ENCODE results near the gene PACSIN2. TPM values are rescaled to one million over a fixed set of nuclear protein-coding genes. Genes with fewer than 3 reads are reported as not detected.

PACSIN2 gene
- total and polyA plus RNA-seq, 10 of the 15 experiments (the other 5 are each of a cell fraction or from before 2014, with no cell fraction given) = 0.93 to 78.7 (median 46.8) TPM

DNA sequence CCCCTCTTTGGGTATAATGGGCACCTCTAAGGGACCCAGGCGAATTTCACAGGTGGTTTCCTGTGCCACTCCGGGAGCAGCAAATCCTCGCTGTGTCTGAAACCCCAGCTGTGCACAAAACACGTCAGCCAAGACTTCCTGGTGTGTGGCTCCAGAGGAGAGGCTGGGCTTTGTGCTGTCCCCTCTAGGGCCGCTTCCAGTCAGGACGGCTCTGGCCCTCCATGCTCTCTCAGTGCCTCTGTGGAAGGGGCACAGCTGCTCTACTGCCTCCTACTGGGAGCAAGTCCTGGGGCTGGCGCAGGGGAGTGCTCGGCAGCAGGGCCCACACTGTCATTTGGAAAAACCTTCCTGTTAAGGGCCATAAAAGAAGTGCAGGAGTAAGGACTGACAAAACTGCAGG, 134.1 kb downstream of the PACSIN2 start:
- intact Hi-C loops (cut with micrococcal nuclease; ENCODE audit: unreplicated experiment) = no loop called here
- no peak overlapping the region for H3K4me2 ChIP-seq (ENCODE audit: control insufficient read depth, insufficient read depth)
- ChIA-PET RAD21 (ENCODE audit: unreplicated experiment) (no interaction called here), POLR2A (interaction anchor here (0.6 kb wide), 1 partner anchor 32 kb away, joined by 5 read pairs; no protein-coding TSS in a partner anchor), SMC1A (ENCODE audit: uncharacterized antibody, unreplicated experiment) (no interaction called here), CTCF (no interaction called here)
- H3K27ac ChIP-seq (ENCODE audit: control insufficient read depth, insufficient read depth) = no peak overlapping the region
- H3K4me1 ChIP-seq (ENCODE audit: control insufficient read depth, insufficient read depth, low read length) = no peaks in the 10 kb centered on the region
- FAIRE-seq (no peak), DNase-seq (ENCODE audit: low read depth, low spot score) (no peak), ATAC-seq (no peak)
- no peak overlapping the region for H2AFZ ChIP-seq (ENCODE audit: control insufficient read depth, low read depth, low read length)
- TF ChIP-seq FOS (IDR thresholded peaks at IDR 0.05; ENCODE audit: borderline replicate concordance, extremely low read depth, insufficient read length) (no peak), EGR1 (IDR thresholded peaks at IDR 0.05; ENCODE audit: borderline replicate concordance in 1 of 2, low read depth in 2 of 2, low read length in 2 of 2) (no peak), SREBF1 (IDR thresholded peaks at IDR 0.05; ENCODE audit: low read length) (no peak)
- TF ChIP-seq, protein P1, sequence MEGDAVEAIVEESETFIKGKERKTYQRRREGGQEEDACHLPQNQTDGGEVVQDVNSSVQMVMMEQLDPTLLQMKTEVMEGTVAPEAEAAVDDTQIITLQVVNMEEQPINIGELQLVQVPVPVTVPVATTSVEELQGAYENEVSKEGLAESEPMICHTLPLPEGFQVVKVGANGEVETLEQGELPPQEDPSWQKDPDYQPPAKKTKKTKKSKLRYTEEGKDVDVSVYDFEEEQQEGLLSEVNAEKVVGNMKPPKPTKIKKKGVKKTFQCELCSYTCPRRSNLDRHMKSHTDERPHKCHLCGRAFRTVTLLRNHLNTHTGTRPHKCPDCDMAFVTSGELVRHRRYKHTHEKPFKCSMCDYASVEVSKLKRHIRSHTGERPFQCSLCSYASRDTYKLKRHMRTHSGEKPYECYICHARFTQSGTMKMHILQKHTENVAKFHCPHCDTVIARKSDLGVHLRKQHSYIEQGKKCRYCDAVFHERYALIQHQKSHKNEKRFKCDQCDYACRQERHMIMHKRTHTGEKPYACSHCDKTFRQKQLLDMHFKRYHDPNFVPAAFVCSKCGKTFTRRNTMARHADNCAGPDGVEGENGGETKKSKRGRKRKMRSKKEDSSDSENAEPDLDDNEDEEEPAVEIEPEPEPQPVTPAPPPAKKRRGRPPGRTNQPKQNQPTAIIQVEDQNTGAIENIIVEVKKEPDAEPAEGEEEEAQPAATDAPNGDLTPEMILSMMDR (IDR thresholded peaks at IDR 0.05 in 2 of 3, conservative IDR thresholded peaks at IDR 0.05 in 1 of 3; ENCODE audit: control insufficient read depth in 2 of 3, extremely low read depth in 1 of 3, insufficient read depth in 1 of 3, low read depth in 3 of 3, low read length in 3 of 3) = 0 out of 6 replicates have a peak, but pooled peaks of 1 of the 3 experiments have one; percentile 14
- no peaks in the 10 kb centered on the region for H3K27me3 ChIP-seq (replicated peaks in 1 of 2; ENCODE audit: control insufficient read depth in 2 of 2, insufficient read depth in 2 of 2, low read length in 1 of 2)
- H3K4me3 ChIP-seq = no peak overlapping the region
- H3K36me3 ChIP-seq (ENCODE audit: control insufficient read depth in 2 of 2, insufficient read depth in 2 of 2, low read length in 1 of 2) = peaks cover 33 to 58% of the 10 kb centered on the region in 2 experiments
- in situ Hi-C loops (cut with MboI) = no loop called here
- H4K20me1 ChIP-seq (ENCODE audit: control insufficient read depth, insufficient read depth) = no peaks in the 10 kb centered on the region
- H3K9ac ChIP-seq (ENCODE audit: control insufficient read depth, insufficient read depth, low read length) = no peak overlapping the region
- no TSS peak for BruUV-seq (replicated peaks)
- H3K79me2 ChIP-seq (ENCODE audit: control insufficient read depth, insufficient read depth, low read length) = no peaks in the 10 kb centered on the region
- WGBS (ENCODE audit: insufficient coverage, insufficient replicate concordance, low lambda C conversion rate, missing lambda C conversion rate) = 88% methylated on average over 8 of the region's 8 CpGs
- H3K9me3 ChIP-seq (replicated peaks; ENCODE audit: control insufficient read depth, insufficient read depth, low read length) = no peaks in the 10 kb centered on the region

DNA sequence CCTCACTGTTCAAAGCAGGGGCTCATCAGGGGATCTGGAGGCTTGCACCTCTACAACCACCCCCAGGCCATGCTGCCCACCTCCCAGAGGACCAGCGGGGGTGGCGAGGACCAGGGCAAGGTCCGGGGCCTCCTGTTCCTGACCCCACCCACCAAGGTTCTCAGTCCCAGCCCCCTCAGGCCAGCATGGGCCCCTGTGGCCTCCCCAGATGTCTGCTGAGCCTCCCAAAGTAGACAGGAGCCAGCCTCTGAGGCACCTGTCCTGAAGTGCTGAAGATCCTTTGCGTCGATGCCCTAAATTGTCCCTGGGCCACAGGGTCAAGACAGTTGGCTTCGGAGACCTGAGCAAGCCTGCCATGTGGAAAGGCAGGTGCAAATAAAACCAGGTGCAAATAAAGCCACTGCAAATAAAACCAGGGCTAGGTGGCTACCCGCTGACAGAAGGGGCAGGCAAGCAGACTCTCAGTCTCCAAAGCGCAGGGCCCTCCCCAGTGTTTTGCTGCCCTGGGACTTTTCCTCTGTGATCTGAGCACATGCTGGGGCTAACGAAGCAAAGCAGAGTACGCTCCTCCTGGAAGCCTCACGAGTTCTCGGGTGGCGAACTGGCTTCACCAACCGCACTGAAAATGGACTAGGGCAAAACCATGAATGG, 135.5 kb downstream of the PACSIN2 start:
- no peak overlapping the region for H3K4me3 ChIP-seq
- in situ Hi-C loops (cut with MboI) (no loop called here), intact Hi-C loops (cut with micrococcal nuclease; ENCODE audit: unreplicated experiment) (no loop called here)
- DNase-seq (ENCODE audit: low read depth, low spot score) (no peak), ATAC-seq (no peak), FAIRE-seq (no peak)
- H3K27me3 ChIP-seq (replicated peaks in 1 of 2; ENCODE audit: control insufficient read depth in 2 of 2, insufficient read depth in 2 of 2, low read length in 1 of 2) = no peaks in the 10 kb centered on the region
- no peaks in the 10 kb centered on the region for H4K20me1 ChIP-seq (ENCODE audit: control insufficient read depth, insufficient read depth)
- SMC1A ChIA-PET (ENCODE audit: uncharacterized antibody, unreplicated experiment) = no interaction called here
- H3K4me1 ChIP-seq (ENCODE audit: control insufficient read depth, insufficient read depth, low read length) = no peaks in the 10 kb centered on the region
- no peak for TF ChIP-seq SKIL (IDR thresholded peaks at IDR 0.05; ENCODE audit: low read depth, poor library complexity, severe bottlenecking)
- no peak for TF ChIP-seq NR2C1 (IDR thresholded peaks at IDR 0.05)
- no peak for TF ChIP-seq CREM (IDR thresholded peaks at IDR 0.05; ENCODE audit: low read depth)
- TF ChIP-seq ZNF207 (IDR thresholded peaks at IDR 0.05; ENCODE audit: borderline replicate concordance) = no peak
- TF ChIP-seq SRF (IDR thresholded peaks at IDR 0.05; ENCODE audit: low read depth in 2 of 2, low read length in 2 of 2) = no peak
- BruUV-seq (replicated peaks) = no TSS peak
- no peak overlapping the region for H3K4me2 ChIP-seq (ENCODE audit: control insufficient read depth, insufficient read depth)
- CTCF ChIA-PET = no interaction called here
- WGBS (ENCODE audit: insufficient coverage, insufficient replicate concordance, low lambda C conversion rate, missing lambda C conversion rate) = 92% methylated on average over 14 of the region's 14 CpGs
- POLR2A ChIA-PET = no interaction called here
- H3K79me2 ChIP-seq (ENCODE audit: control insufficient read depth, insufficient read depth, low read length) = no peaks in the 10 kb centered on the region
- H3K36me3 ChIP-seq (ENCODE audit: control insufficient read depth in 2 of 2, insufficient read depth in 2 of 2, low read length in 1 of 2) = peaks cover 30 to 55% of the 10 kb centered on the region in 2 experiments
- RAD21 ChIA-PET (ENCODE audit: unreplicated experiment) = no interaction called here
- no peak overlapping the region for H2AFZ ChIP-seq (ENCODE audit: control insufficient read depth, low read depth, low read length)
- no peaks in the 10 kb centered on the region for H3K9me3 ChIP-seq (replicated peaks; ENCODE audit: control insufficient read depth, insufficient read depth, low read length)
- H3K27ac ChIP-seq (ENCODE audit: control insufficient read depth, insufficient read depth) = no peak overlapping the region
- H3K9ac ChIP-seq (ENCODE audit: control insufficient read depth, insufficient read depth, low read length) = no peak overlapping the region

Data from GM12878 (cell line).